ENCODE data around the gene NAA80.
"Not testable (repeated sequence)": the region's sequence is repeated elsewhere in the genome, so short reads cannot be mapped to it uniquely, and the experiment has no call there.

The NAA80 gene

DNA sequence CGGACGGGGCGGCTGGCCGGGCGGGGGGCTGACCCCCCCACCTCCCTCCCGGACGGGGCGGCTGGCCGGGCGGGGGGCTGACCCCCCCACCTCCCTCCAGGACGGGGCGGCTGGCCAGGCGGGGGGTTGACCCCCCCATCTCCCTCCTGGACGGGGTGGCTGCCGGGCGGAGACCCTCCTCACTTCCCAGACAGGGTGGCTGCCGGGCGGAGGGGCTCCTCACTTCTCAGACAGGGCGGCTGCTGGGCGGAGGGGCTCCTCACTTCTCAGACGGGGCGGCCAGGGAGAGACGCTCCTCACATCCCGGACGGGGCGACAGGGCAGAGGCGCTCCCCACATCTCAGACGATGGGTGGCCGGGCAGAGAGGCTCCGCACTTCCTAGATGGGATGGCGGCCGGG is 12.8 kb upstream of the NAA80 start:
- not testable (repeated sequence) for DNase-seq

DNA sequence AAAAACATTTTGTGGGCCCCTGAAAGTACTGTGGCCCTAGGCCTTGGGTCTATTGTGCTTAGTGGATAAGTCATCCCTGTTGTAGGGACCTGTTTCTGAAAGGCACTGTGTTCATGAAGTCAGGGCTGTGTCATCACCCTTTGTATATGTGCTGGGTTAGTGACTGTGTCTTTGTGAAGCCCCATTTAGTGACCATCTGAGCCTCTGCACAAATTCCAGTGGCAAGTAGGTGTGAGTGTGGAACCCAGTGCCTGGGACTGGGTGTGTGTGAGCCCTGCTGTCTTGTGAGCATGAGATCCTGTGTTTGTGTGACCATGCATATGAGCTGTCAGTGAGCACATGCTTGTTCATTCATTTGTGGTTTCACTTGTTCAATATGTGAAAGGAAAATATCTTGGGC is 5.4 kb upstream of the NAA80 start:
- no peak for DNase-seq

DNA sequence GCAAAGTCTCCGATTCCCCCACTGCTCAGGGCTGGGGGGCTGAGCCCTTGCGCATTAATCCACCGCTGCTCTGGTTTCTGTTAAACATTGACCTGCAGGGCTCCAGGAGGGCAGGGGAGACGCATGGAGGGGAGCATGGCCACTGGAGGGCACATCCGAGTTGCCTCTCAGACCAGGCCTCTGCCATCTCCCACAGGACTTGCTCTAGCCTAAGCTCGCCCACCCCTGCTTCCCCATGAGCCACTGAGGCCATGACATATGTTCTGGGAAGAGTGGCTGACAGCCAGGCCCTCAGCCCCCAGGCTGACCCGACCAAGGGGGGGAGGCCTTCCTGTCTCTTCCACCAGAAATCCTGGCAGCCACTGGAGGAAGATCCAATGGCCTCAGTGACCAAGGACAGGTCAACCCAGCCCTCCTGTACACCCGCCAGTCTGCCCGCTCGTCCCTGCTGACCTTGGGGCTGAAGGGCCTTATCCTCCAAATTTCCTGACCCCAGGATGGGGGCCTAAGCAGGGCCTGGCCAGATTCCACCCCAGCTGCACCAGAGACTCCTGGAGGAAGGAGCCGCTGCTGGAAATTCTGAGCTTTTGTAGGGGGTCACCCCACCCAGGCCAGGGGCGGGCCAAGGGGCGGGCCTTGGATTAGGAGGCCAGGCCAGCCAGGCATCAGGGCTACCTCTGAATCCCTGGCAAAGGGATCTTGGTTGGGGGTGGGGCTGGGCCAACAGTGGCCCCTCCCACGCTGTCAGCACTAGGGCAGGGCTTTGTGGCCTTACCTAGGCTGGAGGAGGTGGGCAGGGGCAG is 4.0 kb upstream of the NAA80 start, which contains the start of gene HYAL1:
Gene HYAL1, minus strand, starts transcription at position 562 of the 803 bp plus-strand sequence. CDS start 618 bp downstream, outside the sequence.
- no peak for DNase-seq

DNA sequence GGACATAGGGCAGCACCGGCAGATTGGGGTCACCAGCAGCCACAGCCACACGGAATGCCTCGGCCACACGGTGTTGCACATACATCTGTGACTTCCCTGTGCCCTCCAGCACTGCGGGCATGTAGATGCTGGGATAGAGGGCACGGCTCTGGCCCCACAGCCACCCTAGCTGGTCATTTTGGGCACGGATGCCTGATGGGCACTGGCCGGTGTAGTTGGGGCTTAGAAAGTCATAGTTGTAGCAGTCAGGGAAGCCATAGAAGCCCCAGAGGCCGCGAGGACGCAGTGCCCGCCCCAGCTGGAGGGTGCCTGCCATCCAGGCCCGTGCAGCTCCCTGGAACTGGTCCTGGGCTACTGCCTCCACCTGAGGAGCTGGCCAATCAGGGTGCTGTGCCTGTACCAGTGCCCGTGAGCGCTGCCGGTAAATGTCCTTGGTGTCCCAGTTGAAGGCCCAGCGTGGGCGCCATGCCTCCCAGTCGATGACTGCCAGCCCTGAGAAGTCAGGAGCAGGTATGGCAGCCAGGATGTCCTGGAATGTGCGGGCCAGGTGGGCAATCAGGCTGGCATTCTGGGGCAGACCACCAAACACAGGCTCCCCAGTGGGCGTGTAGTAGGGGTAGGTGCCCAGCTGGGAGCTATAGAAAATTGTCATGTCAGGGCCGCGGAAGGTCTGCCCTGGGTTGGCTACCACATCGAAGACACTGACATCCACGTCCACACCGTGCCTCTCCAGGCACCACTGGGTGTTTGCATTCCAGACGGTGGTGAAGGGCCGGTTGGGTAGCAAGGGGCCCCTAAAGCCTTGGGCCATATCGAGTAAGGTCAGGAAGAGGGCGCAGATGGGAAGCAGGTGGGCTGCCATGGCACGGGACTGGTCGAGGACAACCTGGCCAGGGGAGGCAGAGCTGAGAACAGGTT is 3.1 kb upstream of the NAA80 start:
- no peak for DNase-seq

DNA sequence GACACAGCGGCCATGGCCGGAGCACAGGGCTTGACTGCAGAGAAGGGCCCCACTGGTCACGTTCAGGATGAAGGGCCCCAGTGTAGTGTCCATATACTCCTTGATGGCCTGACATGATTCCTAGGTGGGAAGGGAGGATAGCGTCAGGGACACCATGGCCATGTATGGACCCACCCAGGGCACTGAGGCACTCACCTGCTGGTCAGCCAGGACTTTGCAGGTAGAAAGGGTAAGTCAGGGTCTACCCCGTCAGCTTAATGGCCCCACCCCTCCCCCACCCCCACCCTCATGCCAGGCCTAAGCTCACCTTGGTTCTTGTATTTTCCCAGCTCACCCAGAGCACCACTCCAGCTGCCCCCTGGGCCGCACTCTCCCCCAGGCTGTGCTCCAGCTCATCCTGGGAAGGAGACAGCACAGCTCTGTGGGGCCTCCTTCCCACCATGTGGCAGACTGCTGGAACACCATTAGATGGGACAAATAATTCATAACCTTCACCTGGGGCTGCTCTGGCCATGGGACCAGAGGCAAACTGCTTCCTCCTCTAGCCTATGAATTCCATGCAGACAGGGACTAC is 1.6 kb upstream of the NAA80 start:
- DNase-seq = no peak

DNA sequence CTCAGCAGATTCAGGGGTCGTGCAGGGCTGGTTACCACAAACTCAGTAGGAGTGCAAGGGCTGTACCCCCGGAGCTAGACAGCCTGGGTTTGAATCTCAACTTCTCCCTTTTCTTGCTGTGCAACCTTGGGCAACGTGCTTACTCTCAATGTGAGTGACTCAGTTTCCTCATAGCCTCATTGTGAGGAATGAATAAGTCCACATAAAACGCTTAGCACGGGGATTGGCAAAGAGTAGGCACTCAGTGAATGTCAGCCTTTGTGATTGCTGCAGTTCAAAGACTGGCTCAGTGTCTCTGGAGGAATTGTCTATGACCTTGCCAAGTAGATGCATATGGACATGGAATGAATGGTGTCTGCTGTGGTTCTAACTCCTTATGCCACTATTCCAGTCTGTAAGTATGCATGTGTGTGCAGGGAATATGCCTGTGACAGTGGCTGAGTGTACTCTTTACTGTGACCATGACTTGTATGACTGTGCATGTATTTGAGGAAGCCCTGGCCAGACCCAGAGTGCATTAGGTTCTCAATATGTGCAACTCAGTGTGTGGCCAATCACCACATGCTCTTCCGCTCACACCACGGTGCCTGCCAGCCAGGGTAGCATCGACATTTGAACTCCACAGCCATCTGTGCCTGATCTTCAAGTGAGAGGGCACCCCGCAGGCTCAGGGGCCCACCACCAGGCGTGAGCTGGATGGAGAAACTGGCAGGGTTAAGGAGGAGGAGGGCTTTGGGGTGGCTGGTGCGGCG is 900 bp upstream of the NAA80 start:
- DNase-seq = no peak

DNA sequence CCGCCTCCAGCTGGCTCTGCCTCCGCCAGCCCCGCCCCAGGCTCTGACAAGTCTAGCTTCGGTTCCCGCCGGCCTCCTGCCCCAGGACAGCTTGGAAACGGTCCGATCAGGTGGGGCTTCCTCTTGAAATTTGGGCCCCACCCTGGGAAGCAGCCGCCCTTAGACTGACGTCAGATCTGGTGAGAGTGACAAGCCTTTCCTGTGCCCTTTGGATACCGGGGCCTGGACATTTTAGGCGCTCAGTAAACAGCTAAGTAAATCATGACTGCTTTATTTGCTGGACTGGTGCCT is 378 bp upstream of the NAA80 start:
- no peak for DNase-seq

DNA sequence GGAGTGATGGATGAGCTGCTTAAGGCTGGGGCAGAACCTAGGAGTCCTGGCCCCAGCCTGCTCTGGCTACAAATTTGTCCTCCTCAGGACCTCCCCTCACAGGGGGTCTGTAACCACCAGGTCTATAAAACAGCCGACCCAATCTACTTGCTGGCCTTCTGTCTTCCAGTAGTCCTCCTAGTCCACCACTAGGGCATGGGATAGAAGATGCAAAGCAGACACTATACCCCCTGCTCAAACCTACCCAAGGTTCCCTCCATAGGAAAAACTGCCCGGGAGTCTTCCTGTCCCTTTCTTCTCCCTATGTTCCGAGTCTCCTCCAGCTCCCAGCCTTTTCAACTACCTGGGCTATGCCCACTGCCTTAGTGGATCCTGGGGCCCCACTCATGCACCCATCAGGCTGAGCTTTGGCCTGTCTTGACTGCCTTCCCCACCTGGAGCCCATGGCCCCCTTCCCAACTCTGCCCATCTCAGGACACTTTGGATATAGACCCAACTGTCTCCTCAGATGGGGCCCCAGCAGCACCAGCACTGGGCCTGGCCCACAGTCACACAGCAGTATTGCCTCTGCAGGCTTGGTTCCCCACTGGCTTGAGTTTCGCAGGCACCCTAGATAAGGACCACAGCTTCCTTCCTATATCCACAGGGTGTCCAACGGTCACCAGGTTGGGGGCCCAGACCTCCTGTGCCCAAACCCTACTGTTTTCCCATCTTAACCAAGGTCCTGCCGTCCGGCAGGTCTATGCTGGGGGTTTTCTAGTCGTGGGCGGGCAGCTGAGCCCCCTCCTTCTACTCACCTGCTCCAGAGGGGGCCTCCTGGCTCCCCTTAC is 1.1 kb downstream of the NAA80 start:
- no peak for DNase-seq

DNA sequence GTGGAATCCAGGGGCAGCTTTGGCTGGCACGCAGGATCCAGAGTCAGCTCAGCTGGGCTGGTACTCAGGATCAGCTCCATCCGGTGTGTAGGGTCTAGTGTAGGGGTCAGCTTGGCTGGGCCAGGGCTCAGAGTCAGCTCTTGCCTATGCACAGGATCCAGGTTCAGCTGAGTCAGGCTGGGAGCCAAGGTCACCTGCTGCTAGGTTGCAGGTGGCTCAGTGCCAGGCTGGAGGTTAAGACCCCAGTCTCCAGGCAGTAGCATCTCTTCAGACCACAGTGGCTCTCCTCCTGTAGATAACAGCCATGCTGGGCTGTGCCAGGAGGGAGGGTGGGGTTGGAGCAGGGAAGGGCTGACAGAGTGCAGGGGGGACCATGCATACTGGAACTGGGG is 1.8 kb downstream of the NAA80 start:
- DNase-seq = no peak

DNA sequence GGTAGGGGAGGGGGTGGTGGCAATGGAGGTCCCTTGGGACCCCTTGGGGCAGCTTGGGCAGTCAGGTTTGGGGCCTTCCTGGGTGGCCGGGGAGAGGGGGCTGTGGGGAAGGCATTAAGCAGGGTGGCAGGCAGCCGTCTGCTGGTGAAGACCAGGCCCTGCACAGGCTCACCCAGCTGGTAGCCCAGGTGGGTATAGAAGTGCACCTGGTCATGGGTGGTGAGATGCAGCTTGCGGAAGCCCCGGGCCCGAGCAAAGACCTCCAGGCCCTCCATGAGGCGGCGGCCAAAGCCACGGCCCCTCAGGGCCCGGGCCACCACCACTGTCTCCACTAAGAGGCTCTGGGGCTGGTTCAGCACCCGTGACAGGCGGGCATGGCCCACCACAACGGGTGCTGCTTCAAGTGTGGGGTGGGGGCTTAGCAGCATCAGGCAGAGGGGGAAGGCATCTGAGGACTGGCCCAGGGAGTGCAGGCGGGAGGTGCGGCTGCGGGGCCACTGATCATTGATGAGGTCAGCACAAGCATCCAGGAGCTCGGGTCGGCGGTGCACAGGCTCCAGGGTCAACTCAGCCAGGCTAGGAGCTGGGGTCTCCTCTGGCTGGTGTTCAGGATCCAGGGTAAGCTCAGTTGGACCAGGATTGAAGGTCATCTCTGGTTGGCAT is 2.4 kb downstream of the NAA80 start:
- no peak for DNase-seq

DNA sequence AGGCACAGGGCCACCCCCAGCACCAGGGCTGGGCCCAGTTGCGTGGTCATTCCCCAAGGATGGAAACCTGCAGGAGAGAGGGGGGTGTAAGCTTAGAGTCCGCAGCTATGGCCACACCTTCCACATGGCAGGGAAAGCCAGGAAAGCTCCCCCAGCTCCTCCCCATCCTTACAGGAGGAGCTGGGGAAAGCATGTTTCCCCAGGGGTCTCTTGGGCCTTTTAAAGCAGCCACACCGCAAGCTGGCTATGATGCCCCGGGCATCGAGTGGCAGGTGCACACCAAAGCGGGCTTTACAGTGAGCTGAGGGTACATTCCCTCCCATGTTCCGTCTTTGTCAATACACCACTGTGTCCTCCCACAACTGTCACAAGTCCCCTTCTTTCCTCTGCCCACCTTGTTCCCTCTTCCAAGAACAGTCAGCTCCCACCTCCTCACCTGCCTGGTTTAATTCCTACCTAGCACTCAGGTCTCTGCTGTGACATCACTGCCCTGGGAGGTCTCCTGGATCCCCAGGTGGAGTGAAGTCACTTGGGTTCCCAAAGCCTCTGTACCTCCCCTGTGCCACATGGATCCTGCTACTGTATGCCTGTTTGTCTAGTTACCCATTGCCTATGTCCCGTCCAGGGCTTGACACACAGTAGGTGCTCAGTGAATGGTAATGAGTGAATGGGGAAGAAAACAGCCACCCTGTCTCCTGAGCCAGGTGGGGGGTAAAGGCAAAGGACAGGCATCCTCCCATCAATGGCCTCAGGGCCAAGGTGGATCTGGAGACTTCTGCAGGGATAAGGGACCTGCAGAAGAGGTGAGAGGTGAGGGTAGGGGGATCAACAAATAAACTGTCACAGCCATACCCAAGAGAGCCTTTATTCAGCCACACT is 3.4 kb downstream of the NAA80 start:
- no peak for DNase-seq

DNA sequence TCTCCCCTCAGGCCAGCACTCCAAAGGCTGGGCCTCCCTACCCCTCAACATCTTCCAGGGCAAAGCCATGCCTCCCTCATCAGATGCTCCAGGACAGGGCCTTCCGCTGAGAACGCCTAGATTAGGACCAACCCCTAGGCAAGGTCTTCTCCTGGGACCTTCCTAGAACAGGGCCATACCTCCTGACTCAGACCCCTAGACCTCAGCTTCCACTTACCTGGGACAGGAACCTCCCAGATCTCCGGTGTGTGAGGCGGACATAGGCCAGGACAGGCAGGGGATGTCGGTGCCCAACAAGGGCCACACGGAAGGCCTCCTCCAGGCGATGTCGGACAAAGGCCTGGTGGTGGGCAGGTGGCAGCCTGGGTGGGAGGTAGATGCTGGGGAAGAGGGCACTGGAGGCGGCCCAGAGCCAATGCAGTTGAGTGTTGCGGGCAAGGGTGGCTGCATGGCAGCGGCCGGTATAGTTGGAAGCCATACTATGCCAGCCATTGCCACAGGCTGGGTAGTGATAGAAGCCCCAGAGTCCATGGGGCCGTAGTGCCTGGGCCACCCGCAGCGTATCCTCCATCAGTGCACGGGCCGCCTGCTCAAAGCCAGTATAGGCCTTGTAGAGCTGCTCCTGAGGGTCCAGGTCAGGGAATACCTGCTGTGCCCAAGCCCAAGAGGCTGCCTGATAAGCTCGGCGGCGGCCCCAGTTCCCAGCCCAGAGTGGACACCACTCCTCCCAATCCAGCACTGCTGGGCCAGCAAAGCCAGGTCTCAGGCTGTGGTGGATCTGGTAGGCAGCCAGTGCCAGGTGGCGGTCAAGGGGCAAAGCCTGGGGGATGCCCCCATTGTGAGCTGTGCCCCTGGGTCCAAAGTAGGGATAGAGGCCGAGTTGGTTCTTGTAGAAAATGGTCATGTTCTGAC is 4.5 kb downstream of the NAA80 start:
- no peak for DNase-seq

DNA sequence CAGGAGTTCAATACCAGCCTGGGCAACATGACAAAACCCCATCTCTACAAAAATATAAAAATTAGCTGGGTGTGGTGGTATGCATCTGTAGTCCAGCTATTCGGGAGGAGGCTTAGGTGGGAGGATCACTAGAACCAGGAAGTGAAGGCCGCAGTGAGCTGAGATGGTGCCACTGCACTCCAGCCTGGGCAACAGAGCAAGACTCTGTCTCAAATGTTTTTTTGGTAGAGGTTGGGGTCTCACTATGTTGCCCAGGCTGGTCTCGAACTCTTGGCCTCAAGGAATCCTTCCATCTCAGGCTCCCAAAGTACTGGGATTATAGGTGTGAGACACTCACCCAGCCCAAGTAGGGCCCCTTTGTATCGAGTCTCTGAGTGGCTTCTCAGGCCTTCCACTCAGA is 5.1 kb downstream of the NAA80 start:
- no peak for DNase-seq

DNA sequence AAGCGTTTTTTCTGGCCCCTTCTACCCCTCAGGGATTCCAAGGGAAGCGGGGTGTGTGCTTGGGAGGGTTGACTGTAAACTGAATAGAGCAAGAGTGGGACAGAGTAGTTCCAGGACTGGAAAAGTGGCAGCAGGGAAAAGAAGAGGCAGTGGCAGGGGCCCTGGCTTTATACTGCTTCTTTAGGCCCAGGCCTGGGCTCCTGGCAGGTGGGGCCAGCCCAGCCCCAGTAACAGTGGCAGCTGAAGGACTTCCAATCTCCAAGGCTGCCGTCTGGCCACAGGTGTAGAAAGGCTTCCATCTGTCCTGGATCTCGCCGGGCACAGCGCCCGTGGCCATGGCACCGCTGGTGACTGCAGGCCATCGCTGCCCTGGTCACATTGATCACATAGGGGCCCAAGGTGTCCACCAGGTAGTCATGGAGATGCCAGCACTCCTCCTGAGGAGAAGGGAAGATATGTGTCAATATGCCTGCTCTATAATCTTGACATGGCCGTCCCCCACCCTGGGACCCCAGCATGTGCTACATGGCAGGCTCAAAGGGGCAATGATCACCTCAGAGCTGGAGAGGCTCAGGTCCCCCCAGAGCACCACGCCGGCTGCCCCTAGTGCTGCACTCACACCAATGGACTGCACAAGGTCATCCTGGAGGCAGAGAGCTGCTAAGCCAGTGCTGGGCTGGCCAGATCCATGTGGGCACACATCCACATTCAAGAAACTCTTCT is 6.0 kb downstream of the NAA80 start:
- DNase-seq = no peak

DNA sequence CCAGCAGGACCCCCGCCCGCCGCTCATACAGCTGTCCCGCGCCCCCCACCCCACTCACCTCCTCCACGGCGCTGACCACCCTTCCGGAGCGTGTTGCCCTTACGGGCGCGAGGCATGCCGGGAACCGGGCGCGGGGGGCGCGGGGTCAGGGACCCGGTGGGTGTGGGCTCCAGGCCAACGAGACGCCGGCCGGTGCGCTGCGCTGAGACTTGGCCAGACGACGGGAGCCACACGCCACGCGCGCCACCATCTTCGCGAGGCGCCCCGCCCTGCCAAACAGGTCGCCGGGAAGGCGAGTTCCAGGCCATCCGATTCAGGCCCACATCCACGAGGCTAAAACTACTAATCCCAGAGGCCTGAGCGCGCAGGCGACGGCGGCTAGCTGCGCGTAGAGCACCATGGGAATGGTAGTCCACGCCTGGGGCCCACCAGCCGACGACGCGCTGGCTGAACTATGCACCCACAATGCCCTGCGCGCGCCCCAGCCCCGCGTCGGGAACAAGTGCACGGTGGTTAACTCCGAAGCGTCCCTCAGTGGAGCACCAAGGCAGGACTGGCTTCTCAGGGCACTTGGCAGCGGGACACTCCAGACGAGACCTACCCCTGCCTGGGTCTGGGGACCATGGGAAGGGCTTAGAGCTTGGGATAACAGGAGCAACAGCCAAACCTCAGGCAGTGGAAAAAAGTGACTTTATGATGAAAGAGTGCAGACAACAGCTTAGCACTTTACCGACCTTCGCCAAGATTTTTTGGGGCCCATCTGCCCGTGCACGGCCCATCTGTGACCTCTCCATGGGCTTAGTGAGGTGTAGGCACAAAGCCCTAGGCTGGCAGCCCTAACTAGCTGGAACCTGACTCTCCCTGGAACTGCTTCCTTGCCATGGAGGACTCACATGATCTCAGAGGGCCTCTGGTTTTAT is 6.8 kb downstream of the NAA80 start, which contains the start of gene IFRD2:
Gene IFRD2, minus strand, starts transcription at position 271 of the 920 bp plus-strand sequence. Its CDS starts 155 bp downstream, at position 116.
- DNase-seq = peak; percentile 64 to 92

DNA sequence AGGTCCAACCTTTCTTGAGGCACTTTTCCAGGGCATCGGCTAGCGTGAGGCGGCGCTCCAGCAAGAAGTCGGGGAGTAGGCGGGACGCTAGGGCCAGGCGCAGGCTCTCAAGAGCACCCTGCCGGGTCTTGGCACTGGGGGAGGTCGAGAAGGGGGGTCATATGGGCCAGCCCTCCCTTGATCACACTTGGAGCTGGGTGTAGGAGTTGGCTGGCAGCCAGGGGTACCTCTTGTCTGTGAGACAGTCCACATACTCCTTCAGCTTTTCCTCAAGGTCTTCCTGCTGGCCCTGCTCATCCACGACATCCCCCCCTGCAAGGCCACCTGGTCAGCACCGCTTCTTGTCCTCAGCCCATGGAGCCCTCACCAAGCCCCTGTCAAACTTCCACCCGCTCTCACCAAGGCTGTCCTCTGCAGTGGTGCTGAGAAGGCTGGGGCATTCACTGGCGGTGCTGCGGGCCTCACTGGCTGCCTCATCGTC is 9.0 kb downstream of the NAA80 start:
- no peak for DNase-seq

DNA sequence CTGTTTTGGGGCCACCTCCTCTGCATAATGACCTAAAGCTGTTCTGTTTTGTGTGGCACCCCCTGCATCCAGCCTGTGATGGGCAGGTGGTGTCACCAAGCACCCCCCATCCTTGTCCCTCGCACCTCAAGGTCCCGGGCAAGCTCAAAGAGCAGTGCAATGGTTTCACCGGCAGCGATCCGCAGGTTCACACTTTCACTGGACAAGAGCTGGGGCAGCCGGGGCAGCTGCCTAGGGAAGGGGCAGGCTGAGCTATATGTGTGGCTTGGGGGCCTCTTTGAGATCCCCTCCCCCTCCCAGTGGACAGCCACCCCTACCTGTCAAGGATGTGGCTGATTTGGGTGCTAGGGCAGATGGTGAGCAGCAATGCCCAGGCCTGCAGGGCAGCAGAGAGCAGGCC is 10.1 kb downstream of the NAA80 start:
- no peak for DNase-seq
